ENCODE measurements around the gene TFB1M. TPM values are rescaled to one million over a fixed set of nuclear protein-coding genes. Genes with fewer than 3 reads are reported as not detected.

Gene TFB1M
- total RNA-seq, 1 donor from 2014 or later: 39.8 TPM

- no peak overlapping the region for H3K4me3 Mint-ChIP-seq (ENCODE audit: low read depth)
- DNase-seq (ENCODE audit: low spot score): no peak
- intact Hi-C loops (cut with micrococcal nuclease): loop anchor here (5.0 to 10.0 kb wide), 4 partner anchors 314 to 1714 kb away; partner anchors contain the start of gene TIAM2
- no peak overlapping the region for H3K27ac Mint-ChIP-seq
- peaks cover 39% of the 10 kb centered on the region for H3K4me1 Mint-ChIP-seq (ENCODE audit: low read depth)
- no peaks in the 10 kb centered on the region for H3K9me3 Mint-ChIP-seq
- no peaks in the 10 kb centered on the region for H3K27me3 Mint-ChIP-seq (ENCODE audit: low read depth)
- peaks cover 59% of the 10 kb centered on the region for H3K36me3 Mint-ChIP-seq (ENCODE audit: low read depth)
Measured at GRCh38 chr6:155311086-155311485, 3.2 kb downstream of the TFB1M start.

GRCh38 chr6:155310596-155310995 lies 3.7 kb downstream of the TFB1M start:
- Mint-ChIP-seq H3K27ac (no peak overlapping the region), H3K27me3 (ENCODE audit: low read depth) (no peaks in the 10 kb centered on the region), H3K4me3 (ENCODE audit: low read depth) (no peak overlapping the region), H3K36me3 (ENCODE audit: low read depth) (peaks cover 64% of the 10 kb centered on the region), H3K9me3 (no peaks in the 10 kb centered on the region), H3K4me1 (ENCODE audit: low read depth) (peaks cover 39% of the 10 kb centered on the region)
- DNase-seq (ENCODE audit: low spot score): no peak
- intact Hi-C loops (cut with micrococcal nuclease): loop anchor here (5.0 to 10.0 kb wide), 4 partner anchors 313 to 1714 kb away; partner anchors contain the start of gene TIAM2

GRCh38 chr6:155309150-155309549 lies 5.1 kb downstream of the TFB1M start:
- peaks cover 38% of the 10 kb centered on the region for H3K4me1 Mint-ChIP-seq (ENCODE audit: low read depth)
- intact Hi-C loops (cut with micrococcal nuclease): no loop called here
- H3K4me3 Mint-ChIP-seq (ENCODE audit: low read depth): no peak overlapping the region
- DNase-seq (ENCODE audit: low spot score): no peak
- no peak overlapping the region for H3K27ac Mint-ChIP-seq
- no peaks in the 10 kb centered on the region for H3K9me3 Mint-ChIP-seq
- no peaks in the 10 kb centered on the region for H3K27me3 Mint-ChIP-seq (ENCODE audit: low read depth)
- H3K36me3 Mint-ChIP-seq (ENCODE audit: low read depth): peaks cover 71% of the 10 kb centered on the region

- Mint-ChIP-seq H3K36me3 (ENCODE audit: low read depth) (peaks cover 70% of the 10 kb centered on the region), H3K4me3 (ENCODE audit: low read depth) (no peak overlapping the region)
Measured at GRCh38 chr6:155306958-155307357, 7.3 kb downstream of the TFB1M start.

GRCh38 chr6:155303361-155303870 lies 10.9 kb downstream of the TFB1M start:
- peaks cover 64% of the 10 kb centered on the region for H3K36me3 Mint-ChIP-seq (ENCODE audit: low read depth)
- H3K9me3 Mint-ChIP-seq: no peaks in the 10 kb centered on the region
- no peaks in the 10 kb centered on the region for H3K27me3 Mint-ChIP-seq (ENCODE audit: low read depth)
- no peak for DNase-seq (ENCODE audit: low spot score)
- peaks cover 10% of the 10 kb centered on the region for H3K4me1 Mint-ChIP-seq (ENCODE audit: low read depth)
- intact Hi-C loops (cut with micrococcal nuclease): no loop called here
- no peak overlapping the region for H3K4me3 Mint-ChIP-seq (ENCODE audit: low read depth)
- no peak overlapping the region for H3K27ac Mint-ChIP-seq

More at GRCh38 chr6:155306958-155307357, 7.3 kb downstream of the TFB1M start:
- no peak for DNase-seq (ENCODE audit: low spot score)
- H3K9me3 Mint-ChIP-seq: no peaks in the 10 kb centered on the region
- intact Hi-C loops (cut with micrococcal nuclease): no loop called here
- H3K4me1 Mint-ChIP-seq (ENCODE audit: low read depth): peaks cover 25% of the 10 kb centered on the region
- no peaks in the 10 kb centered on the region for H3K27me3 Mint-ChIP-seq (ENCODE audit: low read depth)
- no peak overlapping the region for H3K27ac Mint-ChIP-seq

- Mint-ChIP-seq H3K27me3 (ENCODE audit: low read depth) (no peaks in the 10 kb centered on the region), H3K4me1 (ENCODE audit: low read depth) (peaks cover 8% of the 10 kb centered on the region), H3K9me3 (no peaks in the 10 kb centered on the region), H3K27ac (no peak overlapping the region), H3K4me3 (ENCODE audit: low read depth) (no peak overlapping the region), H3K36me3 (ENCODE audit: low read depth) (peaks cover 62% of the 10 kb centered on the region)
- intact Hi-C loops (cut with micrococcal nuclease): no loop called here
- no peak for DNase-seq (ENCODE audit: low spot score)
Measured at GRCh38 chr6:155301867-155302266, 12.4 kb downstream of the TFB1M start.

- Mint-ChIP-seq H3K9me3 (no peaks in the 10 kb centered on the region), H3K4me3 (ENCODE audit: low read depth) (no peak overlapping the region), H3K36me3 (ENCODE audit: low read depth) (peaks cover 60% of the 10 kb centered on the region), H3K27ac (no peak overlapping the region), H3K27me3 (ENCODE audit: low read depth) (no peaks in the 10 kb centered on the region), H3K4me1 (ENCODE audit: low read depth) (peaks cover 7% of the 10 kb centered on the region)
- intact Hi-C loops (cut with micrococcal nuclease): no loop called here
- DNase-seq (ENCODE audit: low spot score): no peak
Measured at GRCh38 chr6:155297669-155298068, 16.6 kb downstream of the TFB1M start.

GRCh38 chr6:155292711-155293110 lies 21.6 kb downstream of the TFB1M start:
- Mint-ChIP-seq H3K9me3 (no peaks in the 10 kb centered on the region), H3K27ac (no peak overlapping the region), H3K36me3 (ENCODE audit: low read depth) (peaks cover 69% of the 10 kb centered on the region), H3K4me3 (ENCODE audit: low read depth) (no peak overlapping the region), H3K4me1 (ENCODE audit: low read depth) (peaks cover 10% of the 10 kb centered on the region), H3K27me3 (ENCODE audit: low read depth) (no peaks in the 10 kb centered on the region)
- intact Hi-C loops (cut with micrococcal nuclease): no loop called here
- DNase-seq (ENCODE audit: low spot score): no peak

- H3K4me1 Mint-ChIP-seq (ENCODE audit: low read depth): peaks cover 3% of the 10 kb centered on the region
- no peaks in the 10 kb centered on the region for H3K9me3 Mint-ChIP-seq
- intact Hi-C loops (cut with micrococcal nuclease): no loop called here
- H3K27me3 Mint-ChIP-seq (ENCODE audit: low read depth): no peaks in the 10 kb centered on the region
- no peak for DNase-seq (ENCODE audit: low spot score)
- no peak overlapping the region for H3K27ac Mint-ChIP-seq
- H3K4me3 Mint-ChIP-seq (ENCODE audit: low read depth): no peak overlapping the region
- peaks cover 63% of the 10 kb centered on the region for H3K36me3 Mint-ChIP-seq (ENCODE audit: low read depth)
Measured at GRCh38 chr6:155291291-155291690, 23.0 kb downstream of the TFB1M start.

GRCh38 chr6:155290491-155290890 lies 23.8 kb downstream of the TFB1M start:
- Mint-ChIP-seq H3K27me3 (ENCODE audit: low read depth) (no peaks in the 10 kb centered on the region), H3K9me3 (no peaks in the 10 kb centered on the region), H3K4me1 (ENCODE audit: low read depth) (peaks cover 3% of the 10 kb centered on the region), H3K27ac (no peak overlapping the region), H3K36me3 (ENCODE audit: low read depth) (peaks cover 63% of the 10 kb centered on the region), H3K4me3 (ENCODE audit: low read depth) (no peak overlapping the region)
- intact Hi-C loops (cut with micrococcal nuclease): no loop called here
- DNase-seq (ENCODE audit: low spot score): no peak

GRCh38 chr6:155287762-155288161 lies 26.5 kb downstream of the TFB1M start:
- H3K36me3 Mint-ChIP-seq (ENCODE audit: low read depth): peaks cover 62% of the 10 kb centered on the region
- H3K4me3 Mint-ChIP-seq (ENCODE audit: low read depth): no peak overlapping the region
- no peak overlapping the region for H3K27ac Mint-ChIP-seq

GRCh38 chr6:155284775-155285174 lies 29.5 kb downstream of the TFB1M start:
- H3K27me3 Mint-ChIP-seq (ENCODE audit: low read depth): no peaks in the 10 kb centered on the region
- intact Hi-C loops (cut with micrococcal nuclease): no loop called here
- H3K36me3 Mint-ChIP-seq (ENCODE audit: low read depth): peaks cover 66% of the 10 kb centered on the region
- DNase-seq (ENCODE audit: low spot score): no peak
- H3K27ac Mint-ChIP-seq: no peak overlapping the region
- peaks cover 9% of the 10 kb centered on the region for H3K4me1 Mint-ChIP-seq (ENCODE audit: low read depth)
- H3K4me3 Mint-ChIP-seq (ENCODE audit: low read depth): no peak overlapping the region
- no peaks in the 10 kb centered on the region for H3K9me3 Mint-ChIP-seq

More at GRCh38 chr6:155287762-155288161, 26.5 kb downstream of the TFB1M start:
- Mint-ChIP-seq H3K27me3 (ENCODE audit: low read depth) (no peaks in the 10 kb centered on the region), H3K4me1 (ENCODE audit: low read depth) (peaks cover 9% of the 10 kb centered on the region), H3K9me3 (no peaks in the 10 kb centered on the region)
- DNase-seq (ENCODE audit: low spot score): no peak
- intact Hi-C loops (cut with micrococcal nuclease): no loop called here

GRCh38 chr6:155278319-155279049 lies 35.8 kb downstream of the TFB1M start:
- intact Hi-C loops (cut with micrococcal nuclease): no loop called here
- Mint-ChIP-seq H3K4me3 (ENCODE audit: low read depth) (no peak overlapping the region), H3K9me3 (no peaks in the 10 kb centered on the region)

More at GRCh38 chr6:155278319-155279049, 35.8 kb downstream of the TFB1M start:
- Mint-ChIP-seq H3K4me1 (ENCODE audit: low read depth) (peaks cover 5% of the 10 kb centered on the region), H3K36me3 (ENCODE audit: low read depth) (peaks cover 48% of the 10 kb centered on the region), H3K27ac (no peak overlapping the region), H3K27me3 (ENCODE audit: low read depth) (no peaks in the 10 kb centered on the region)
- no peak for DNase-seq (ENCODE audit: low spot score)

Data from activated T-helper 2 cell treated with anti-CD3 and anti-CD28 coated beads, Interferon-gamma antibody, Interleukin-2, Interleukin-4, amounts not matched to agents 10 μg/mL and 5 μg/mL and 100 μg/mL, durations not matched to agents 14 hours and 24 hours and 36 hours (primary cell).